ENCODE data around the gene CCDC158.

The CCDC158 gene

GRCh38 chr4:76276813-76277212 lies 144.1 kb downstream of the CCDC158 start:
- DNase-seq: no peak

GRCh38 chr4:76275486-76276124 lies 145.3 kb downstream of the CCDC158 start:
- no peak for DNase-seq

GRCh38 chr4:76272999-76273398 lies 147.9 kb downstream of the CCDC158 start:
- no peak for DNase-seq

GRCh38 chr4:76272582-76272981 lies 148.4 kb downstream of the CCDC158 start:
- DNase-seq: no peak

GRCh38 chr4:76272073-76272472 lies 148.9 kb downstream of the CCDC158 start:
- no peak for DNase-seq

GRCh38 chr4:76271248-76271647 lies 149.7 kb downstream of the CCDC158 start:
- DNase-seq: no peak

- no peak for DNase-seq
These were observed 150.4 kb downstream of the CCDC158 start for GRCh38 chr4:76270244-76271175.

- DNase-seq: no peak
These were observed 153.1 kb downstream of the CCDC158 start for GRCh38 chr4:76267811-76268210.

GRCh38 chr4:76266627-76267026 lies 154.3 kb downstream of the CCDC158 start:
- DNase-seq: no peak

GRCh38 chr4:76265631-76266218 lies 155.2 kb downstream of the CCDC158 start:
- no peak for DNase-seq
